Peyer's patch (tissue), 4 donors: ENCODE data around the gene SLC22A23.

Experiments used
- CTCF ChIP-seq, 6 experiments: fragments of 450-650 bp in 4 of 6; fragments of 200-600 bp in 2 of 6; sonication (generic) in 1 of 6; IDR thresholded peaks; one replicate each; pipeline ENCODE4 v1.5.1; 2017 to 2019; ENCODE audit warnings: antibody characterized with exemption in 6 of 6, mild to moderate bottlenecking in 3 of 6, moderate library complexity in 1 of 6
- POLR2A ChIP-seq, 2 donors: fragments of 450-650 bp; IDR thresholded peaks; one replicate each; pipeline ENCODE4 v1.5.1; 2017; ENCODE audit warnings: antibody characterized with exemption in 2 of 2, mild to moderate bottlenecking in 2 of 2, moderate library complexity in 2 of 2

GRCh38 chr6:3443221-3443515 lies 13.7 kb downstream of the SLC22A23 start:
- TF ChIP-seq POLR2A (IDR thresholded peaks at IDR 0.05) (no peak), CTCF (IDR thresholded peaks at IDR 0.05) (no peak)
